IMR-90 (cell line): ENCODE data around the gene ERCC5. TPM values are rescaled to one million over a fixed set of nuclear protein-coding genes. Genes with fewer than 3 reads are reported as not detected.

Experiments used
- ATAC-seq: fragments of 200-7000 bp; cut with Tn5 transposase; 2 replicates; pipeline ENCODE4 v1.9.1; 2020; ENCODE audit warnings: low read depth, mild to moderate bottlenecking, moderate library complexity
- BruUV-seq: library from RNA; stranded (reverse); fragments of 400-500 nt; replicated peaks from 2 replicates; lab custom pipeline; 2021; lab: Mats Ljungman, UMichigan
- CTCF ChIA-PET: fragments of 300-600 bp; formaldehyde crosslinking; extraction: SDS; loops from one replicate; lab custom pipeline; 2021; ENCODE audit warnings: antibody characterized with exemption; lab: Yijun Ruan, JAX
- POLR2A ChIA-PET: fragments of 300-600 bp; sonication (Branson Sonifier 250); formaldehyde crosslinking; loops from one replicate; lab custom pipeline; 2022; ENCODE audit warnings: antibody characterized with exemption; ENCODE audit not compliant: unreplicated experiment; lab: Charles Lee
- DNase-seq: peaks from one replicate; pipeline ENCODE4 v3.0.0; 2013
- H2AFZ ChIP-seq: replicated peaks from 2 replicates; pipeline ENCODE3; 2013; ENCODE audit warnings: low read length, mild to moderate bottlenecking; ENCODE audit not compliant: poor library complexity
- H2AK5ac ChIP-seq: 2 replicates; pipeline ENCODE4 v1.6.1; 2013; ENCODE audit warnings: low read depth, low read length, inconsistent platforms
- H2AK9ac ChIP-seq: replicated peaks from 2 replicates; pipeline ENCODE3; 2013; ENCODE audit warnings: mild to moderate bottlenecking, low read depth, low read length, moderate library complexity; ENCODE audit not compliant: poor library complexity
- H2BK120ac ChIP-seq: 2 replicates; pipeline ENCODE4 v1.6.1; 2013; ENCODE audit warnings: low read depth, low read length, inconsistent platforms
- H2BK15ac ChIP-seq: 3 replicates; pipeline ENCODE4 v1.6.1; 2013; ENCODE audit warnings: low read depth, low read length, inconsistent platforms
- H2BK20ac ChIP-seq: 2 replicates; pipeline ENCODE4 v1.6.1; 2013; ENCODE audit warnings: low read depth, mild to moderate bottlenecking, inconsistent platforms, low read length, moderate library complexity
- H2BK5ac ChIP-seq: 2 replicates; pipeline ENCODE4 v1.6.1; 2013; ENCODE audit warnings: mild to moderate bottlenecking, low read depth, low read length, inconsistent platforms; ENCODE audit not compliant: poor library complexity, severe bottlenecking
- H3K14ac ChIP-seq: replicated peaks from 2 replicates; pipeline ENCODE4 v1.6.1; 2013; ENCODE audit warnings: low read depth, low read length, inconsistent platforms
- H3K18ac ChIP-seq: 2 replicates; pipeline ENCODE4 v1.6.1; 2013; ENCODE audit warnings: low read depth, low read length, control low read depth
- H3K23ac ChIP-seq: 2 replicates; pipeline ENCODE4 v1.6.1; 2013; ENCODE audit warnings: low read depth, low read length, inconsistent platforms
- H3K27ac ChIP-seq: 2 replicates; pipeline ENCODE4 v1.5.1; 2013; ENCODE audit warnings: mild to moderate bottlenecking, control low read depth, low read length; ENCODE audit not compliant: insufficient read depth
- H3K27me3 ChIP-seq: 2 replicates; pipeline ENCODE4 v1.6.1; 2013; ENCODE audit warnings: low read length; ENCODE audit not compliant: control insufficient read depth, insufficient read depth
- H3K36me3 ChIP-seq: 2 replicates; pipeline ENCODE4 v1.6.1; 2013; ENCODE audit warnings: low read length, mixed read lengths; ENCODE audit not compliant: control insufficient read depth, insufficient read depth
- H3K4ac ChIP-seq: 2 replicates; pipeline ENCODE4 v1.6.1; 2013; ENCODE audit warnings: low read depth, low read length, inconsistent platforms
- H3K4me1 ChIP-seq: 2 replicates; pipeline ENCODE4 v1.6.1; 2013; ENCODE audit warnings: low read length, mixed read lengths; ENCODE audit not compliant: control insufficient read depth, insufficient read depth
- H3K4me2 ChIP-seq: 2 replicates; pipeline ENCODE4 v1.6.1; 2013; ENCODE audit warnings: low read depth, mild to moderate bottlenecking, control low read depth, low read length, moderate library complexity
- H3K4me3 ChIP-seq: 2 replicates; pipeline ENCODE4 v1.5.1; 2013; ENCODE audit warnings: low read depth, mild to moderate bottlenecking, control low read depth, low read length, moderate library complexity; ENCODE audit not compliant: insufficient read depth
- H3K56ac ChIP-seq: 2 replicates; pipeline ENCODE4 v1.6.1; 2013; ENCODE audit warnings: low read length, inconsistent platforms; ENCODE audit not compliant: insufficient read depth; ENCODE audit errors: extremely low read depth
- H3K79me1 ChIP-seq, 2 experiments: 2 replicates each; pipeline ENCODE4 v1.6.1; 2013; ENCODE audit warnings: low read length in 2 of 2, inconsistent platforms in 1 of 2, low read depth in 1 of 2
- H3K9ac ChIP-seq: 2 replicates; pipeline ENCODE4 v1.6.1; 2013; ENCODE audit warnings: low read depth, low read length, control low read depth
- H3K9me1 ChIP-seq: 2 replicates; pipeline ENCODE4 v1.6.1; 2013; ENCODE audit warnings: low read length, inconsistent platforms; ENCODE audit not compliant: insufficient read depth
- H3K9me3 ChIP-seq: 2 replicates; pipeline ENCODE4 v1.6.1; 2013; ENCODE audit warnings: low read length; ENCODE audit not compliant: control insufficient read depth, insufficient read depth
- H4K20me1 ChIP-seq: 2 replicates; pipeline ENCODE4 v1.6.1; 2013; ENCODE audit warnings: low read length, inconsistent platforms; ENCODE audit not compliant: insufficient read depth
- H4K5ac ChIP-seq: 2 replicates; pipeline ENCODE4 v1.6.1; 2013; ENCODE audit warnings: mild to moderate bottlenecking, low read depth, low read length, control low read depth
- H4K8ac ChIP-seq, 2 experiments: 2 replicates each; pipeline ENCODE4 v1.6.1; 2013; ENCODE audit warnings: low read depth in 2 of 2, low read length in 2 of 2, control low read depth in 1 of 2, inconsistent platforms in 1 of 2
- H4K91ac ChIP-seq: 2 replicates; pipeline ENCODE4 v1.6.1; 2013; ENCODE audit warnings: low read depth, low read length, inconsistent platforms; ENCODE audit not compliant: insufficient read depth
- whole genome bisulfite sequencing, 2 experiments: methylation state at CpG; one replicate each; pipeline versions ENCODE4 v1.1.5 to v1.1.7; 2013; ENCODE audit warnings: missing lambda C conversion rate in 2 of 2; ENCODE audit not compliant: insufficient read length in 1 of 2; ENCODE audit errors: extremely low coverage in 2 of 2; 5-methylcytosine and 5-hydroxymethylcytosine counted together
- dilution Hi-C: fragments of 300-500 bp; cut with HindIII; formaldehyde crosslinking; loops from one replicate; pipeline ENCODE4 v1.14.3; 2018; ENCODE audit warnings: low sequenced_read_pairs; ENCODE audit not compliant: unreplicated experiment
- in situ Hi-C: fragments of 300-500 bp; cut with MboI; formaldehyde crosslinking; loops from 3 replicates; pipeline ENCODE4 v1.14.3; 2019; ENCODE audit warnings: low sequenced_read_pairs, inconsistent platforms, mixed read lengths
- intact Hi-C: fragments of 100-400 bp; cut with micrococcal nuclease; formaldehyde crosslinking; loops from 2 replicates; pipeline ENCODE4 v1.10.0; 2022
- polyA plus RNA-seq, 3 experiments: library from polyadenylated mRNA; depleted of rRNA; stranded (reverse); fragments of >200 nt; gene quantifications; 2 replicates each; pipeline ENCODE4 v1.2.3, GENCODE V29; 2012; ENCODE audit warnings: low replicate concordance in 1 of 3
- total RNA-seq: library from RNA; depleted of rRNA; stranded (reverse); fragments of >200 nt; gene quantifications from 2 replicates; pipeline ENCODE4 v1.2.3, GENCODE V29; 2012
- TF ChIP-seq, protein P1 (sequence below): fragments of 150-350 bp; IDR thresholded peaks from 2 replicates; pipeline ENCODE4 v1.6.1; 2017; ENCODE audit warnings: mild to moderate bottlenecking, antibody characterized with exemption, low read length, low read depth

The ERCC5 gene
- total and polyA plus RNA-seq, 2 of the 4 experiments (the other 2 are of a cell fraction), result 29.7 to 34.4 TPM

DNA sequence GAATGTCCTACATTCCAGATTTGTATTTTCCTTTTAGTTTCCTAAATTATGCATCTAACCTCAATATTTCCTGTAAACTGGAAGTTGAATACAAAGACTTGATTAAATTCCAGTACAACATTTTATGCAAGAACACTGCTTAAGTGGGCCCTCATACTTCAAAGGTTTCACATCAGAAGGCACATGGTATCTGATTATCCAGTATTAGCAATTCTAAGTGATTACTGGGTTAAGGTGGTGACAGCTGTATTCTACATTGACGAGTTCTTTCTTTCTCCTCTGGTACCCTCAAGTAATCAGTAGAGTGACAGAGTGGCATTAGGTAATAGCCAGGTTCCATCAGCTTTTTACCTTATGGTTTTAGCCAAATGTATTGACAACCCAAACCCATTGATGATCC is 28.6 kb upstream of the ERCC5 start:
- BruUV-seq, result no TSS peak
- Histone ChIP-seq H4K5ac (no peak overlapping the region), H3K4me1 (peaks cover 4% of the 10 kb centered on the region), H3K27ac (no peak overlapping the region), H3K4me2 (no peak overlapping the region), H4K8ac (no peak overlapping the region), H3K9me3 (no peaks in the 10 kb centered on the region), H3K18ac (no peak overlapping the region), H3K9ac (no peak overlapping the region), H2BK20ac (no peak overlapping the region), H2AK9ac (no peak overlapping the region), H3K27me3 (no peaks in the 10 kb centered on the region), H2BK5ac (no peak overlapping the region), H3K79me1 (peaks cover 21 to 34% of the 10 kb centered on the region in 2 experiments), H2BK120ac (no peak overlapping the region), H3K36me3 (peaks cover 9% of the 10 kb centered on the region), H3K4me3 (no peak overlapping the region), H3K23ac (no peak overlapping the region), H2AFZ (no peak overlapping the region), H3K56ac (no peak overlapping the region), H3K4ac (no peak overlapping the region), H4K91ac (no peak overlapping the region), H4K20me1 (no peaks in the 10 kb centered on the region), H3K14ac (no peak overlapping the region), H2BK15ac (no peak overlapping the region), H2AK5ac (no peak overlapping the region), H3K9me1 (peaks cover 9% of the 10 kb centered on the region; the same call in 1 of the 2 replicates)
- dilution Hi-C loops, result no loop called here
- ChIA-PET CTCF (no interaction called here), POLR2A (no interaction called here)
- in situ Hi-C loops, result no loop called here
- TF ChIP-seq, protein P1, sequence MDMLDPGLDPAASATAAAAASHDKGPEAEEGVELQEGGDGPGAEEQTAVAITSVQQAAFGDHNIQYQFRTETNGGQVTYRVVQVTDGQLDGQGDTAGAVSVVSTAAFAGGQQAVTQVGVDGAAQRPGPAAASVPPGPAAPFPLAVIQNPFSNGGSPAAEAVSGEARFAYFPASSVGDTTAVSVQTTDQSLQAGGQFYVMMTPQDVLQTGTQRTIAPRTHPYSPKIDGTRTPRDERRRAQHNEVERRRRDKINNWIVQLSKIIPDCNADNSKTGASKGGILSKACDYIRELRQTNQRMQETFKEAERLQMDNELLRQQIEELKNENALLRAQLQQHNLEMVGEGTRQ, result no peak
- no CpG with 5 or more reads among the region's 1 CpG for WGBS, 2 experiments
- ATAC-seq, result no peak
- intact Hi-C loops, result no loop called here
- no peak for DNase-seq
